NCI-H345 treated with DMSO at 0.1 percent for 48 hours (cell line): ENCODE data around the gene FGD4.
A peak's percentile ranks its signal among the peaks of the same experiment; 100 is the strongest.

Experiments used
- DNase-seq: peaks from one replicate; lab custom pipeline; 2025; ENCODE audit not compliant: unreplicated experiment; lab: John Stamatoyannopoulos, UW

The FGD4 gene

DNA sequence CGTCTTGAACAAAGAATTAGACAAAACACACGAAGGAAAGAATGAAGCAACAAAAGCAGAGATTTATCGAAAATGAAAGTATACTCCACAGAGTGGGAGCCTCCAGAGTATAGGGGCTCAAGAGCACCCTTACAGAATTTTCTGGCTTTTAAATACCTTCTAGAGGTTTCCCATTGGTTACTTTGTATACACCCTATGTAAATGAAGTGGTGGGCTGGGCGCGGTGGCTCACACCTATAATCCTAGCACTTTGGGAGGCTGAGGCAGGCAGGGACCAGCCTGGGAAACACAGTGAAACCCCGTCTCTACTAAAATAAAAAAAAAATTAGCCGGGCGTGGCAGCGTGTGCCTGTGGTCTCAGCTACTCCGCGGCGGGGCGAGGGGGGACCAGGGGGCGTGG, 266.7 kb downstream of the FGD4 start:
- no peak for DNase-seq

DNA sequence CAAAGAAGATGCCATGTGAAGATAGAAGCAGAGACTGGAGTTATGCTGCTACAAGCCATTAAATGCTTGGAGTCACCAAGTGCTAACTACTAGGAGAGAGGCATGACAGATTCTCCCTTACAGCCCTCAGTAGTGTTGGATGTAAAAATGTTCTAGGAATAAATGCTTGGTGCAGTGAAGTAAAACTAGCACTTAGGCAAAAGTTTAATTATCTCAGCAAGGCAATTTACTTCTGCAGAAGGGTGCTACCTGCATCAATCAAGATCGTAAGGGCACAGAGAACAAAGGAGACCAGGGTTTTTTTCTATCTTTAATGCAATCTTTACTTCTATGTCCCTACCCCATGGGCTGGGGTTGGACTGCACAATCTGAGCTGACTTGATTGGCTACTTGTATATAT, 270.2 kb downstream of the FGD4 start:
- no peak for DNase-seq

DNA sequence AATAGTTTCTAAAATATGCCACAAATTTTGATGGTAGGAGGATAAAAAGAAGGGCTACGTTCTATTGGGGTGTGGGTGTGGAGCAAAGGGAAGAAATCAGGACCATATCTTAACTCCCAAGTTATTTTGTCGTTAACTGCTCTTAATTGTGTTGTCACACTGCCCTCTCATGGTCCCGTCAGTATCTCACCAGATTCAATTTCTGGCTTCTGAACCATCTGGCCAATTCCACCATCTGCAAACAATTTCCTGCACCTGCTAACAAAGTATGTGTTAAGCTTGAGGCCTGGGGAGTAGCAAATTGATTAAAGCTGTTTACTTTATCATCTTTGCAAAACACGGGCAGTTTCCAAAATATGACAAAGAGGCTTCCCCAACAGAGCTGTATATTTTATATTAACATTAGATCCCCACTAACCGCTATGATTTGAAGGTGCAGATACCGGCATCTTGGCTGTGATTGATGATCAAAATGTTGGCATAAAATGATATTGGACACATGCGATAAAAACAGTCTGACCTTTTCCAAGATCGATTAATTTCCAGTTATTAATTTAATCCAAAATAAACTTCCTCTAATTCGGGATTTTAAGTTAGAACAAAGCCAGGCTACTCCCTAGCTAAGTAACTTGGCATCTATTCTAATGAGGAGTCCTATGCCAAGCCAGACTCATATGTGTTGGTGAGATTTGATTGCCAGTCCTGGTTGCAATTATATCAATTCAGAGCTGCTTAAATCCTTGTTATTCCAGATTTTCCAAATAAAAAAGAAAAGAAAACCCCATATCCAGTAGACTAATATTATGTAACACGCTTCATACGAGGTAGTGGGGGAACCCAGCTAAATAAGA, 272.8 kb downstream of the FGD4 start:
- peak; percentile 70 for DNase-seq

DNA sequence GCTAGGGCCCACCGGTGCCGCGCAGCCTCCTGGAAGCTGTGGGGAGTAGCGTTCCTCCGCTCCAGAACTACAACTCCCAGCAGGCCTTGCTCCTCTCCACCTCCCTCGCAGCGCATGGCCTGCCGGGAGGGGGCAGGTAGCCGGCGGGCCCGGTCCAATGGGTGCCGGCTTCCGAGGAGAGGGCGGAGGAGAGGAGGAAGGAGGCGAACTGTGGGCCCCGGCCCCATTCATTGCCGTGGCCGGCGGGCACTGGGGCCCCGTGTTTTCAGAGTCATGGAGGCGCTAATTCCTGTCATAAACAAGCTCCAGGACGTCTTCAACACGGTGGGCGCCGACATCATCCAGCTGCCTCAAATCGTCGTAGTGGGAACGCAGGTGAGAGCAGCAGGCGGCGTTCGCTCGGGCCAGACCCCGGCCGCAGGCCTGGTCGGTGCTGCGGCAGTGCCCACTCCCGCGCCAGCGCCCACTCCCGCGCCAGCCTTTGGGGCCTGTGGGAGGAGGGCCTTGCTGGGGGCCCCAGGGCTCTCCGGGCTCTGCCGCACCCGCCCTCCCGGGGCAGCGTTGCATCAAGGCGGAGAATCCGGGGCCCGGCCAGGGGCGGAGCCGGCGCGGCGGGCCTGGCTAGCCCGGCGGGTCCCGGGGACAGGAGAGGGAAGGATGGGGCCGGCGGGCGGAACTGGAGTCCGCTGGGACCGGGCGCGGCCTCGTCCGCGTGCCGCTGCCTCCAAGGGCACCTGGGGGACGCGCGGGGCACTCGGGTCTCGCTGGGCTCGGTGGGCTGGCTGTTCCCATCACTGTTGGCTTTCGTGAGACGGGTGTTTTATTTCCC, 279.9 kb downstream of the FGD4 start, which contains the start of gene DNM1L:
Gene DNM1L, plus strand, starts transcription at position 211 of the 829 bp plus-strand sequence. Its CDS starts 63 bp downstream, at position 274.
- peak; percentile 96 for DNase-seq

GRCh38 chr12:32679920-32680237, 280.5 kb downstream of the FGD4 start:
- DNase-seq, result no peak

- no peak for DNase-seq
Measured at GRCh38 chr12:32680787-32681186, 281.4 kb downstream of the FGD4 start.

DNA sequence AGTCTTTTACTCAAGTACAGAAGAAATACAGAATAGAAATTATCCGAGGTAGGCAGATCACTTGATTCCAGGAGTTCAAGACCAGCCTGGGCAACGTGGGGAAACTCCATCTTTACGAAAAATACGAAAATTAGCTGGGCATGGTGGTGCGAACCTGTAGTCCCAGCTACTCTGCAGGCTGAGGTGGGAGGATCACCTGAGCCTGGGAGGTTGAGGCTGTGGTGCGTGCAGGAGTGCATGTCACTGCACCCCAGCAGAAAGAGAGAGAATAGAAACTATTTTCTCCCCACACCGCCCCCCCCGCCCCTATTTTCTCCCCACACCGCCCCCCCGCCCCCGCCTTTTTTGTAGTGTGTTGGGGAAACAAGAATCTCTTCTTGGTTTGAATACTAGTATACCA, 281.9 kb downstream of the FGD4 start:
- DNase-seq, result no peak

DNA sequence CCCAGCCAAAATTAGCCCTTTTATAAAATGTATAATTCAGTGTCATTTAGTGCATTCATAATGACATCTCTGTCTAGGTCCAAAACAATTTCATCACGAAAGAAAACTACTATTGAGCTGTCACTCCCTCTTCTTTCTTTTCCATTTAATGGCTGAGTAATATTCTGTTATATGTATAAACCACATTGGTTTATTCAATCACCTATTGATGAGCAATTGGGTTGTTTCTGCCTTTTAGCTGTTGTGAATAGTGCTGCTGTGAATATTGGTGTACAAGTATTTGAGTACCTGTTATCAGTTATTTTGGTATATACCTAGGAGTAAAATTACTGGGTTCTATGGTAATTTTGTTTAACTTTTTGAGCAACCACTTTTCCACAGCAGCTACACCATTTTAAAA, 287.0 kb downstream of the FGD4 start:
- no peak for DNase-seq

- no peak for DNase-seq
Measured at GRCh38 chr12:32688786-32689185, 289.4 kb downstream of the FGD4 start.

DNA sequence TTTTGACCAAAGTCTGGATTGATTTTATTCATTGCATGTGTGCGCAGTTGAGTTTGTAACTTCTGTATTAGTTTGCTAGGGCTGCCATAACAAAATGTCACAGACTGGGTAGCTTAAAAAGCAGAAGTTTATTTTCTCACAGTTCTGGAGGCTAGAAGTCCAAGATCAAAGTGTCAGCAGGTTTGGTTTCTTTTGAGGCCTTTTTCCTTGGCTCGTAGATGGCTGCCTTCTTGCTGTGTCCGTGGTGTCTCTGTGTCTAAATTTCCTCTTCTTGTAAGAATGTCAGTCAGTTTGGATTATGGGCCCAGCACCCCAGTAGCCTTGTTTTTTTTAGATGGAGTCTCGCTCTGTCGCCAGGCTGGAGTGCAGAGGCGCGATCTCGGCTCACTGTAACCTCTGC, 291.6 kb downstream of the FGD4 start:
- DNase-seq, result no peak

- no peak for DNase-seq
Measured at GRCh38 chr12:32692358-32692757, 293.0 kb downstream of the FGD4 start.

DNA sequence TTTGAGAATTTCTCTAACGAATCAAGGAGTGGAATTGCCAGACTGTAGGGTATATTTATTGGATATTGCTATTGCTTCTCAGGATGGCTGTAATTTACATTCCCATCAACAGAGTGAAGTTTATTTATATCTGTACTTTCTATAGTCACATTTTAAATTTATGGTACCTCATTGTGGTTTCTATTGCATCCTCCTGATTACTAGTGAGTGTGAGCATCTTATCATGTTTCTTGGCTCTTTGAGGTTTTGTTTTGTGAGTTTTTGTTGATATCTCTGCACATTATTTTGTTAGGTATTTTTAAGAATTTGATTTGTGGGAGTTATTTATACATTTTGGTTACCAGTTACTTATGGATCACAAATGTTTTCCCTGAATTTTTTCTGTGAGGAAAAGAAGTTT, 293.7 kb downstream of the FGD4 start:
- DNase-seq, result no peak
